GM19238 (cell line): Measurements from ENCODE around the gene GJB5.
"Not testable (repeated sequence)": the region's sequence is repeated elsewhere in the genome, so short reads cannot be mapped to it uniquely, and the experiment has no call there.

ENCODE experiments used
- DNase-seq: peaks from one replicate; pipeline ENCODE4 v3.0.0; 2011; ENCODE audit warnings: low spot score; ENCODE audit not compliant: insufficient read length

The GJB5 gene

GRCh38 chr1:34754964-34755637, at the start of gene GJB5:
Gene GJB5, plus strand, starts transcription at chr1:34755047. Its CDS starts 2,284 bp downstream, at chr1:34757331.
- DNase-seq, result no peak

GRCh38 chr1:34705077-34705476, 49.8 kb upstream of the GJB5 start:
- no peak for DNase-seq

DNA sequence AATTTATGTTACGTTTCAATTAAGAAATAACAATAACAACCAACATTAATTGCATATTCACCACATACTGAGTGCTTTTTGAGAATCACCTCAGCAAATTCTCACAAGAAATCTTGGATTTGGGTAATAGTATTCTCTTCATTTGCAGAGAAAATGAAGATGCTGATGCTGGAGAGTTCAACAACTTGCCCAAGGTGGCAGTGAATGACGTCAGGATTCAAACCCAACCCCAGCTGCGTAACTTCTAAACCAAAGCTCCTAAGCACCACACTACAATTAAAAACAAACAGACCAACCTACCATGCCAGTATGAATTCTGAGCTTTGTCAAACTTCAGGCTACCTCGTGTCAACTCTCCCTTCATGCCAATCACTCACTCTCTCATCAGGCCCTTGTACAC, 46.7 kb upstream of the GJB5 start:
- no peak for DNase-seq

GRCh38 chr1:34709547-34709946, 45.3 kb upstream of the GJB5 start:
- DNase-seq, result no peak

DNA sequence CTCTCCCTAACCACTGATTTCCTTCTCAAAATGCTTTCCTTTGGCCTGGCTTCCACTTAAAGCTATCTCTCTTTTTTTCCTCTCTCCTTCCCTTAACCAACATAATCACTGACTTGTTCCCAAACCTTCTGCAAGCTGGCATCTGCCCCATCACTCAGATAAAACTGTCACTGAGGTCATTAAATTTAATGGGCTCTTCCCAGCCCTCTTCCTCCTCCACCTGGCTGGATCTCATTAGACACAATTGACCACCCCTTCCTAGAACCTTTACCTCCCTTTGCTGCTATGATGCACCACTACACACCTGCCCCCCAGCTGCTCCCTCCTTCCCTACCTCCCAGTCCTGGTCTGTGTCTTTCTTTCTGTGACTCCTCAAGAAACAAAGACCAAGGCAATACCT, 44.0 kb upstream of the GJB5 start:
- DNase-seq, result no peak

- DNase-seq, result no peak
Observed at GRCh38 chr1:34711485-34711884, 43.4 kb upstream of the GJB5 start.

DNA sequence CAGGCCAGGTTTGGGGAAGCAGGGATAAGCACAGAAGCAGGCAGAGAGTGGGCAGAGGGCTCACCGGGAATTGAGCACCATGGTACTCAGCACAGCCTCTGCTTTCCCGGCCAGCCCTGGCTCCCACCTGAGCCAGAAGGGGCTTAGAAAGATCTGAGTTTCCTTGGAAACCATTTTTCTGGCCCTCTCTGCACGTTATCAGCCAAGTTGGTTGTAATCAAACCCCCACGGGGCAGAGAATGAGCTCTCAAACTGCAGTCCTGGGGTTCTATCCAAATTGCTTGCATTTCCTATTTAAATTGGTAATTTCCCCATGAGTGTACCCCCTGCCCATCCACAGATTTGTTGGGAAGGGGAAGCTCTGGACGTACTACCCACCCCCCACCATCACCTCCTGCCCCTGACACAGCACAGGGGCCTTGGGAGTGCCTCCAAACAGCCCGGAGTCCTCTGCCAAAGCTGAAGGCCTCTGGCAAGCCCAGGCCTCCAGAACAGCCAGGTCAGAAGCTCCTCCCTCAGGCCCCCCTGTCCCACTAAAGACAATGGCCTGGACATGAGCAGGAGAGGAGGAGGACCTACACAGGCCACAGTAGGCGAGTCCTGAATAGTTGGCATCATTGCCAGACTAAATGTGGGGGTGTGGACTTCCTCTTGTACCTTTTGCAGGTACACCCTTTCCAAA, 42.7 kb upstream of the GJB5 start:
- DNase-seq, result no peak

- no peak for DNase-seq
Observed at GRCh38 chr1:34713443-34713842, 41.4 kb upstream of the GJB5 start.

GRCh38 chr1:34714386-34714785, 40.5 kb upstream of the GJB5 start:
- DNase-seq, result no peak

DNA sequence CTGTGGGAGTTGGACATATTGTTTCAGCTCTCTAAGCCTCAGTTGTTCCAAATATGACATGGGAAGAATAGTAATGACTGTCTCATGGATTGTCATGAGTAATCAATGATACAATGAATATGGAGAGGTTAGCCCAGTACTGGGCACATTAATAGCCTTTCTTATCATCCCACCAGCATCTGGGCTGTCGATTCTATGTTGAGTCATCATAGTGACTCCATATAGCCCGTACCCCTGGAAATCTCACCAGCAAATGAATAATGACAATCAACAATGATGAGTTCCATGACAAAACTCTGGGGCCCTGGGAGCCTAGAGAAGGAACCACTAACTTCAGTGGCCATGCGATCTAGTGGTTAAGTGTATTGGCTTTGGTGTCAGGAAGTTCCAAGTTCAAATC, 39.7 kb upstream of the GJB5 start:
- no peak for DNase-seq

- DNase-seq, result no peak
Observed at GRCh38 chr1:34721241-34721640, 33.6 kb upstream of the GJB5 start.

- DNase-seq, result no peak
Observed at GRCh38 chr1:34721646-34722355, 33.0 kb upstream of the GJB5 start.

DNA sequence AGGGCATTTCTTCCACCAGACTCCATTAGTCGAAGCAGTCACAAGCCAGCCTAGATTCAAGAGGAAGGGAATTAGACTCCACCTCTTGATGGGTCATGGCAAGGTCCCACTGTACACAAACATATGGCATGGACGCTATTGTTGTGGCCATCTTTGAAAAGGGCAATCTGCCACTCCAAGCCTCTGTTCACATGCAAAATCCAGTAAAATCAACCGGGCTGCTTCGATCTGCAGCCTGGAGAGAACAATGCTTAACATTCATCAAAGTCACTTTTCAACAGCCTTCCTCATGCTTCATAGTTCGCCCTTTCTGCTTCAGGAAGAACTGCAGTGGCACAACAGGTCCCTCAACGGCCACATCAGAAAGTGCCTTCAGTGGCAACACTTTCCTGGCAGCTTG, 28.0 kb upstream of the GJB5 start:
- DNase-seq, result no peak

GRCh38 chr1:34730485-34730884, 24.4 kb upstream of the GJB5 start:
- no peak for DNase-seq

- DNase-seq, result not testable (repeated sequence)
Observed at GRCh38 chr1:34732831-34733230, 22.0 kb upstream of the GJB5 start.

DNA sequence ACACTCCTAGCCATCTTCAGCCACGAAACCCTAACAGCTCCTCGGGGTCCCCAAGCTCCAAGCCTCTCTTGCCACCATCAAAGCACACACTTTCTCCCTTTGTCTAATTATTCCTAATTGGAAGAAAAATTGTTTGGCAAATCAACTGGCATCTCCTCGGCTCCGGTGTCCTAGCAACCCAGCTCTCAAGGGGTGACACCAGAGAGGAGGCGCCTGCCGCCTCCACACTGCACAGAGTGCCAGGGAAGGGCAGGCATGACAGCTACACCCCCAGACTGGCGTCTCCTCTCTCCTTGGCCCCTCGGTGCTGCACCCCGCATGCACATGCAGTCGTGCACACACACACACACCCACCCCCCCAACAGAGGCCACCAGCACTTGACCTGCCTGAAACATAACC, 18.2 kb upstream of the GJB5 start:
- DNase-seq, result no peak

GRCh38 chr1:34737236-34737635, 17.6 kb upstream of the GJB5 start:
- DNase-seq, result not testable (repeated sequence)

GRCh38 chr1:34739613-34740012, 15.2 kb upstream of the GJB5 start:
- DNase-seq, result no peak

- no peak for DNase-seq
Observed at GRCh38 chr1:34740161-34740868, 14.5 kb upstream of the GJB5 start.

GRCh38 chr1:34742667-34743270, 12.1 kb upstream of the GJB5 start:
- peak; percentile 92 for DNase-seq

GRCh38 chr1:34743775-34744174, 11.1 kb upstream of the GJB5 start:
- no peak for DNase-seq

DNA sequence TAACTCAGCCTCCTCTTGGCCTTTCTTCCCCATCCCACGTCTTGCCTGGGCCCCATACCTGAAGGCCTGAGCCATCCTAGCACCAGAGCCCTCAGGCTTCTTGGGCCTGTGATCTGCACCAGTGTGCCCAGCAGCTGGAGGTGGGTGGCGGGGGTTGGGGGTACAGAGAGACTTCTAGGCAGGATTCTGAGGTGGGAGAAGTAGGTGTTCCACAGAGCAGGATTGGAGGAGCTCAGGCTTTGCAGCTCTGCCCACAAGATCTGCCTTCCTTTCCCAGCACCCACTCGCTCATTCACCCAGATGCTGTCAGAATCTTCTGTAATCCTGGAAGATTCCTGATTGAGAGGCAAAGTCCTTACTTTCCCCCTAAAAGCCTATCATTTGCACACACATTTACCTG, 10.0 kb upstream of the GJB5 start:
- no peak for DNase-seq
